Daoy (cell line): ENCODE data around the gene UMODL1. TPM values are rescaled to one million over a fixed set of nuclear protein-coding genes. Genes with fewer than 3 reads are reported as not detected.

Experiments used
- DNase-seq: peaks from one replicate; pipeline ENCODE4 v3.0.0-alpha.2; 2015; ENCODE audit warnings: low read depth
- total RNA-seq: library from RNA; depleted of rRNA; stranded (reverse); fragments of >200 nt; shearing (Covaris generic); gene quantifications from 2 replicates; pipeline ENCODE4 v1.2.3, GENCODE V29; 2014

The UMODL1 gene
- total RNA-seq, 1 experiment from 2014 or later: 0.80 TPM

- no peak for DNase-seq
These were observed 56.3 kb downstream of the UMODL1 start for GRCh38 chr21:42127164-42128150.

DNA sequence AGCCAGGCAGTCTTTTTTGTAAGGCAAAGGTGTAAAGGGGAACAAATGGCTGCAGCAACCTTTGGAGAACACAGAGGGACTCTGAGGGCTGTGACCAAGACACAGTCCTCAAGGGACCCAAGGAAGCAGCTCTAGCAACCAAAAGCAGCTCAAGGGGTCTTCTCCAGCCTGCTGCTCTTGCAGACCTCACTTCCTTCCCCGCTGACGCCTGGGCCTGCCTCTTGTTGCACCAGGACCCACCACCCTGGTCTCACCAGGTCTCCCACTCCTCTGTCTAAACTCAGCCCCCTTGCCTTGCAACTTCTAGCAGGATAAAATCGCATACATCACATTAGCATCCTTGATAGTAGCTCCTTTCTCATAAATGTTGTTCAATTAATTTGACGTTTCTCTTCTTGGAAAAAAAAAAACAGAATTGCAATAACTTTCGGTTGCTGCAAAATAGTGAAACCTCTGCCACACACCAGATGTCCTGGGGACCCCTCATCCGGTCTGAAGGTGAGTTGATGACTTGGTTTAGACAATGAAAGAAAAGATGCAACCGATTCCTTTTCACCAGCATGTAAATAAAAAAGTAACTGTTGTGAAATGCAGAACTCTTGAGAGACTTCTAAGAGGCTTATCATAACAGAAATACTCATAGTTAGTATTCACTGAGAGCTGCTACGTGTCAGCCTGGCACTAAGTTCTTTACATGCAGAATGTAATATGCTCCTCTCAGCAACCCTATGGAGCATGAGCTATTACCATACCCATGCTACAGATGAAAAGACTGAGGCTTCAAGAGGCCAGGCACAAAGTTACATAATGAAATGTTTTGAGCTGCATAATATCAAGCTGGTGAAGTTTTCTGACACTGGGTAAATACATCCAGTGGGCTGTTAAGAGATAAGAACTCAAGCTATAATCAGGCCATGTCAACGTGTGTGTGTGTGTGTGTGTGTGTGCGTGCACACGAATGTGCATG, 58.5 kb downstream of the UMODL1 start:
- no peak for DNase-seq

DNA sequence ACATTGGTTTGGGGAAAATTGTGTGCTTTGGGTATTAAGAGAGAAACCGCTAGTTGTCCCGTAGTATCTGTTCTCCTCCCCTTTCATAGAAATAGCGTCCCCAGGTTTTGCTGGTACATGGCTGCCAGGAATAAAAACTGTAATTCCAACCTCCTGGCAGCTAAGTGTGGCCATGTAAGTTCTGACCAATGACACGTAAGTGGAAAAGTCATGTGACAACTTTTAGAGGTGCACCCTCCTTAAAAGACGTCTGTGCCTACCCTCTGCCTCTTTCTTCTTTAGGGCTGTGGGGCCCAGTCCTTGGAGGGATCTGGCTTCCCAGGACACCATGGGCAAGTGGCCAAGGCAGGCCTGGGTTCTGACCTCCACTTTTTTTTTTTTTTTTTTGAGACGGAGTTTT, 59.3 kb downstream of the UMODL1 start:
- no peak for DNase-seq

- DNase-seq: no peak
These were observed 61.1 kb downstream of the UMODL1 start for GRCh38 chr21:42132183-42132582.

GRCh38 chr21:42133131-42133530, 62.0 kb downstream of the UMODL1 start:
- no peak for DNase-seq

GRCh38 chr21:42135386-42136052, 64.4 kb downstream of the UMODL1 start:
- DNase-seq: no peak

GRCh38 chr21:42137191-42137904, 66.2 kb downstream of the UMODL1 start:
- no peak for DNase-seq

DNA sequence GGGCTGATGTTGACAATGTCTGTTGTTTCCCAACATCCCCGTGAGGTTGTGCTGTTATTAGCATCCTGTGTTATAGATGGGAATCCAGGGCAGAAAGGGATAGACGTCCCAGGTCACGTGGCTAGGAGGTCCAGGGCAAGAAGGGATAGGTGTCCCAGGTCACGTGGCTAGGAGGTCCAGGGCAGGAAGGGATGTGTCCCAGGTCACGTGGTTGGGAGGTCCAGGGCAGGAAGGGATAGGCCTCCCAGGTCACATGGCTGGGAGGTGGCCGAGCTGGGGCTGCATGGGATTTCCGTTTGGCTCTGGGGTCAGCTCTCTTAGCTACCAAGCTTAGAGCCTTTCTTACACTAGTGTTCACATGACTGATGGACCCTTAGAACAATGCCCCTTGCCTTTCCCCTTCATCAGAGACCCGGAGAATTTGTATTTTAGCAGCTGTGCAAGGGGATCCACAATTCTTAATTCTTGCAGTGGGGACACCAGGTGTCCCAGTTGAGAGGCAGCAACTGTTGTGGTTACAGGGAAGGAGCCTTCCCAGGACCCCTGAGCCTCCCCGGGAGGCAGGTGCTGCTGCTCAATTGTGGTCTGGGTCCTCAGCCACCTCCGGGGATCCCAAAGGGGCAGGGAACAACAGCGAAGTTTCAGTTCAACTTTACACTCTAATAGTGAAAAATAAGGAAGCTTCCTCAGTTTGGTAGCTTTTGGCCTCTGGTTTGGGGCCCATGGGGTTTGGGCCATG, 69.2 kb downstream of the UMODL1 start:
- no peak for DNase-seq

DNA sequence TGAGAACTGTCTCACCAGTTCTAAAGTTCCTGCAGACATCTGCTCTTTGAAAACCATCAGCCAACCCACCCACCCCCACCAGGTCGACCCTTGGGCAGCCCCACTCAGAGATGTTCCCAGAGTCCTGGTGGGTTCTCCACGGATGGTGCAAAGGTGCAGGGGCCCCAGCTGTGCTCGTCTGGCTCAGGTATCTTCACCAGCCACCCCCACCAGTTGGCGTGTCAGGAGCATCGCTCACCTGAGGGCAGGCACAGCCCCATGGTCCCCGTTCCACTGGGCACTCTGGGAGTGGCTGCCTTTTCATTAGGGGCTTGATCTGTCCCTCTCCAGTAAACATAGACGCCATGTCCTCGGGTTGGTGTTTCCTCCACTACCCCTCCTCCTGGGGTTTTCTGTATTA, 70.5 kb downstream of the UMODL1 start:
- DNase-seq: no peak

- no peak for DNase-seq
These were observed 71.0 kb downstream of the UMODL1 start for GRCh38 chr21:42142141-42142540.

DNA sequence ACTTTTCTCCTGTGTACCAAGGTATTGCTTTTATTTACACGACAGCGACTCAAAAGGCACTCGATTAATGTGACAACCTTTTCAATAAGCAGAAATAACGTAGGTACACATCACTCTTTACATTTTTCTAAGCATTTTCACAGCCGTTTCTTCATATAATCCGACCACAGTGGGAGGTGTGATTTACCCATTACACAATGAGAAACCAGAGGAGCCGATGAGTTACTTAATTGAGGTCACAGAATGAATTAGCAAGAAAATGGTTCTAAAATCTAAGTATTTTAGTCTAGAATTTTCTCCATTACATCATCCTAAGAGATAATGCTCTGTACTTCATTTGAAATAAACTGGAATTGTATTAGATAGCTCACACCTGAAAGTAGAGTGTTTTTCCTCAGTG, 71.5 kb downstream of the UMODL1 start:
- no peak for DNase-seq

- DNase-seq: no peak
These were observed 72.0 kb downstream of the UMODL1 start for GRCh38 chr21:42143111-42143510.

DNA sequence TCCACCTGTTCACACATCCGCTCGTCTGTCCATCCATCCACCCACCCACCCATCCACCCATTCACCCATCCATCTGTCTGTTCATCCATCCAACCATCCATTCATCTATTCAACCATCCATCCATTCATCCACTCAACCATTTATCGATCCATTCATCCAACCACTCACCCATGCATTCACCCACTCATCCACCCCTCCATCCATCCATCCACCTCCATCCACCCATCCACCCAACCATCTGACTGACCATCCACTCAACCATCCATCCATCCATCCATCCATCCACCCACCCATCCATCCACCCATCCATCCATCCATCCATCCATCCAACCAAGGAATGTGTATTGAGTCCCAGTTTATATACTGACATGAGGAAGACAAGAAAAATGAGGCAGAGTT, 73.1 kb downstream of the UMODL1 start:
- DNase-seq: no peak

DNA sequence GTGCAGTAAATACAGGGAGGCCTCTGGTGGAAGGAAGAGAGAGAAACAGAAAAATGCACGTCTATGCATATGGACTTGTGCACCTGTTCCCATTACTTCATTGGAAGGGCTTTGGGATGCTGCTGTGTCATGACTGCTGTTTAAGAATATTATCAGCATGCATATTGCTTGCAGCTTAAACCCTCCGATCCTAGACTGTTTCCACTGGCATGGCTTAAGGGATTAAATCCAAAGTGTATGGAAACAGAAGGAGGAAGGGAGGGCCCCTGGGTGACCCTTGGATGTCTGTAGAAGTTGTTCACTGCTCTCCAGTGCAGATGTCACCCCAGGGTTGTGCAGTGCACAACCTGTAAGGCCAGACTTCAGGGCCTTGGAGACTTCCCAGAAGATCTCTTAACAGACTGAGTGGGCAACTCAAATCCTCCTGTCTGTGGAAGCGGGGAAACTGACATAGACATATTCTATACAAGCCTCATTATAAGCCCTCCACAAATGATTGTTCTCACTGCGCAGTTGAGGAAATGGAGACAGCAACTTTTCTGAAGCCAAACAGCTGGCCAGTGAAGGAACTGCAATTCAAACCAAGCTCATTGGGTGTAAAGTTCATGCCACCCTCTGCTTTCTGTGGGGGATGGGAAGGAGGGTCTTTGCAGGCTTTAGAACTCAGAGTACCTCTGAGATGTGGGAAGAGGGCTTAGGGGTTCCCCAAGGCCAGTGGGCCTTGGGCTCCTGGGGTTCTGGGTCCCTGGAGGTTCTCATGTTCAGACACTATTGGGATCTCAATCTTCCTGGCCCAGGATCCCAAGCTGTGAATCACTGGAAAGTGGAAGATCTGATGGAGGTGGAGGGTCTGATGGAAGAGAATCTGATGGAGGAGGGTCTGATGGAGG, 73.8 kb downstream of the UMODL1 start:
- no peak for DNase-seq

GRCh38 chr21:42145569-42146272, 74.6 kb downstream of the UMODL1 start:
- DNase-seq: peak; percentile 68

DNA sequence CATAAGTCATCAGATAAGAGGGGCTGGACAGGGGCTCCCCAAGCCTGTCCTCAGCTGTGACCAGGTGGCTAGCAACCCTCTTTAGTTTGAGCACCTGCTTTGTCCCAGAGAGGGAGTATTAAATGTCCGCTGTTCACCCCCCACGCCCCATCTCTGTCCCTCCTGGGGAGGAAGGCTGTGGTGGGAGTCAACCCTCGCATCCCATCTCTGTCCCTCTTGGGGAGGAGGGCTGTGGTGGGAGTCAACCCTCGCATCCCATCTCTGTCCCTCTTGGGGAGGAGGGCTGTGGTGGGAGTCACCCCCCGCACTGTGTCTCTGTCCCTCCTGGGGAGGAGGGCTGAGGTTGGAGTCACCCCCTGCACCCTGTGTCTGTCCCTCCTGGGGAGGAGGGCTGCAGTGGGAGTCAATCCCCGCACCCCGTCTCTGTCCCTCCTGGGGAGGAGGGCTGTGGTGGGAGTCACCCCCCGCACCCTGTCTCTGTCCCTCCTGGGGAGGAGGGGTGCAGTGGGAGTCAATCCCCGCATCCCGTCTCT, 75.2 kb downstream of the UMODL1 start:
- no peak for DNase-seq

DNA sequence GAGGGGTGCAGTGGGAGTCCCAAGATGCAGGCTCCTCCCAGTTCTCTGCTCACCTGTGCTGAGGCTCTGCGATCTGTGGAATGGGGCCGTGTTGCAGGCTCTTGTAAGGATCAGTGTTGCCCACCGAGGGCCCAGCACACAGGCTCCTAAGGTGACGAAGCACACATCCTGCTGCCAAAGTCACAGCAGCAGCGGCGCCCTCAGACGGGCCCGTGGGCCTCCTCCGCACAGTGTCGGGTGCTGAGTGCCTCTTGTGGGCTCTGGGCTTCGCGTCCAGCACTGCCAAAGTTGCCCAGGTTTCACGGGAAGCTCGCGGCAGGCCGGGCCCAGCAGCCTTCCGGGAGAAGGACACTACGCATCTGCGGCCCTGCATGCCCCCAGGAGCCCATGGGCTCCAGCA, 75.7 kb downstream of the UMODL1 start:
- no peak for DNase-seq

- DNase-seq: no peak
These were observed 76.4 kb downstream of the UMODL1 start for GRCh38 chr21:42147386-42148020.
